ENCODE results near the gene NUDT16L1. TPM values are rescaled to one million over a fixed set of nuclear protein-coding genes. Genes with fewer than 3 reads are reported as not detected.

Gene NUDT16L1
- total and polyA plus RNA-seq, 2 of the 13 experiments (the other 11 are each of a cell fraction or from before 2014, with no cell fraction given): 28.0 to 40.5 TPM

- TF ChIP-seq, protein P1, sequence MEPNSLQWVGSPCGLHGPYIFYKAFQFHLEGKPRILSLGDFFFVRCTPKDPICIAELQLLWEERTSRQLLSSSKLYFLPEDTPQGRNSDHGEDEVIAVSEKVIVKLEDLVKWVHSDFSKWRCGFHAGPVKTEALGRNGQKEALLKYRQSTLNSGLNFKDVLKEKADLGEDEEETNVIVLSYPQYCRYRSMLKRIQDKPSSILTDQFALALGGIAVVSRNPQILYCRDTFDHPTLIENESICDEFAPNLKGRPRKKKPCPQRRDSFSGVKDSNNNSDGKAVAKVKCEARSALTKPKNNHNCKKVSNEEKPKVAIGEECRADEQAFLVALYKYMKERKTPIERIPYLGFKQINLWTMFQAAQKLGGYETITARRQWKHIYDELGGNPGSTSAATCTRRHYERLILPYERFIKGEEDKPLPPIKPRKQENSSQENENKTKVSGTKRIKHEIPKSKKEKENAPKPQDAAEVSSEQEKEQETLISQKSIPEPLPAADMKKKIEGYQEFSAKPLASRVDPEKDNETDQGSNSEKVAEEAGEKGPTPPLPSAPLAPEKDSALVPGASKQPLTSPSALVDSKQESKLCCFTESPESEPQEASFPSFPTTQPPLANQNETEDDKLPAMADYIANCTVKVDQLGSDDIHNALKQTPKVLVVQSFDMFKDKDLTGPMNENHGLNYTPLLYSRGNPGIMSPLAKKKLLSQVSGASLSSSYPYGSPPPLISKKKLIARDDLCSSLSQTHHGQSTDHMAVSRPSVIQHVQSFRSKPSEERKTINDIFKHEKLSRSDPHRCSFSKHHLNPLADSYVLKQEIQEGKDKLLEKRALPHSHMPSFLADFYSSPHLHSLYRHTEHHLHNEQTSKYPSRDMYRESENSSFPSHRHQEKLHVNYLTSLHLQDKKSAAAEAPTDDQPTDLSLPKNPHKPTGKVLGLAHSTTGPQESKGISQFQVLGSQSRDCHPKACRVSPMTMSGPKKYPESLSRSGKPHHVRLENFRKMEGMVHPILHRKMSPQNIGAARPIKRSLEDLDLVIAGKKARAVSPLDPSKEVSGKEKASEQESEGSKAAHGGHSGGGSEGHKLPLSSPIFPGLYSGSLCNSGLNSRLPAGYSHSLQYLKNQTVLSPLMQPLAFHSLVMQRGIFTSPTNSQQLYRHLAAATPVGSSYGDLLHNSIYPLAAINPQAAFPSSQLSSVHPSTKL (CRISPR knock-in tag; IDR thresholded peaks at IDR 0.05): peak; percentile 57; the same call in 1 of the 2 replicates
- TF ChIP-seq, protein P2, sequence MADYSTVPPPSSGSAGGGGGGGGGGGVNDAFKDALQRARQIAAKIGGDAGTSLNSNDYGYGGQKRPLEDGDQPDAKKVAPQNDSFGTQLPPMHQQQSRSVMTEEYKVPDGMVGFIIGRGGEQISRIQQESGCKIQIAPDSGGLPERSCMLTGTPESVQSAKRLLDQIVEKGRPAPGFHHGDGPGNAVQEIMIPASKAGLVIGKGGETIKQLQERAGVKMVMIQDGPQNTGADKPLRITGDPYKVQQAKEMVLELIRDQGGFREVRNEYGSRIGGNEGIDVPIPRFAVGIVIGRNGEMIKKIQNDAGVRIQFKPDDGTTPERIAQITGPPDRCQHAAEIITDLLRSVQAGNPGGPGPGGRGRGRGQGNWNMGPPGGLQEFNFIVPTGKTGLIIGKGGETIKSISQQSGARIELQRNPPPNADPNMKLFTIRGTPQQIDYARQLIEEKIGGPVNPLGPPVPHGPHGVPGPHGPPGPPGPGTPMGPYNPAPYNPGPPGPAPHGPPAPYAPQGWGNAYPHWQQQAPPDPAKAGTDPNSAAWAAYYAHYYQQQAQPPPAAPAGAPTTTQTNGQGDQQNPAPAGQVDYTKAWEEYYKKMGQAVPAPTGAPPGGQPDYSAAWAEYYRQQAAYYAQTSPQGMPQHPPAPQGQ (CRISPR knock-in tag; IDR thresholded peaks at IDR 0.05; ENCODE audit: borderline replicate concordance): no peak
- TF ChIP-seq TGIF2 (CRISPR knock-in tag; IDR thresholded peaks at IDR 0.05) (peak; percentile 18), ZNF263 (CRISPR knock-in tag; IDR thresholded peaks at IDR 0.05) (0 out of 2 replicates have a peak, but pooled peaks have one; percentile 25), ZBTB7B (CRISPR knock-in tag; IDR thresholded peaks at IDR 0.05) (peak; percentile 42; the same call in 1 of the 2 replicates), TBL1XR1 (IDR thresholded peaks at IDR 0.05; ENCODE audit: borderline replicate concordance, low read length, partially characterized antibody) (no peak), PREB (CRISPR knock-in tag; IDR thresholded peaks at IDR 0.05) (no peak), PATZ1 (CRISPR knock-in tag; IDR thresholded peaks at IDR 0.05) (peak; percentile 93), IKZF4 (CRISPR knock-in tag; IDR thresholded peaks at IDR 0.05; ENCODE audit: borderline replicate concordance, low read depth, not compliant biosample characterization) (peak; percentile 42), FOXP4 (CRISPR knock-in tag; IDR thresholded peaks at IDR 0.05) (no peak), REXO4 (CRISPR knock-in tag; IDR thresholded peaks at IDR 0.05; ENCODE audit: borderline replicate concordance) (no peak), ZNF460 (CRISPR knock-in tag; IDR thresholded peaks at IDR 0.05; ENCODE audit: borderline replicate concordance) (no peak), MATR3 (CRISPR knock-in tag; IDR thresholded peaks at IDR 0.05) (no peak), HOXA5 (CRISPR knock-in tag; IDR thresholded peaks at IDR 0.05) (no peak), NCOR1 (IDR thresholded peaks at IDR 0.05; ENCODE audit: borderline replicate concordance, low read length) (no peak)
- TF ChIP-seq, protein P3, sequence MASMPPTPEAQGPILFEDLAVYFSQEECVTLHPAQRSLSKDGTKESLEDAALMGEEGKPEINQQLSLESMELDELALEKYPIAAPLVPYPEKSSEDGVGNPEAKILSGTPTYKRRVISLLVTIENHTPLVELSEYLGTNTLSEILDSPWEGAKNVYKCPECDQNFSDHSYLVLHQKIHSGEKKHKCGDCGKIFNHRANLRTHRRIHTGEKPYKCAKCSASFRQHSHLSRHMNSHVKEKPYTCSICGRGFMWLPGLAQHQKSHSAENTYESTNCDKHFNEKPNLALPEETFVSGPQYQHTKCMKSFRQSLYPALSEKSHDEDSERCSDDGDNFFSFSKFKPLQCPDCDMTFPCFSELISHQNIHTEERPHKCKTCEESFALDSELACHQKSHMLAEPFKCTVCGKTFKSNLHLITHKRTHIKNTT (CRISPR knock-in tag; IDR thresholded peaks at IDR 0.05): no peak
These were observed 40.8 kb downstream of the NUDT16L1 start, which contains the start of the genes ANKS3 and DNAAF8 (continued) for GRCh38 chr16:4734063-4734729.

Data from HepG2 (cell line).